ENCODE data around the gene DNTTIP2.

DNA sequence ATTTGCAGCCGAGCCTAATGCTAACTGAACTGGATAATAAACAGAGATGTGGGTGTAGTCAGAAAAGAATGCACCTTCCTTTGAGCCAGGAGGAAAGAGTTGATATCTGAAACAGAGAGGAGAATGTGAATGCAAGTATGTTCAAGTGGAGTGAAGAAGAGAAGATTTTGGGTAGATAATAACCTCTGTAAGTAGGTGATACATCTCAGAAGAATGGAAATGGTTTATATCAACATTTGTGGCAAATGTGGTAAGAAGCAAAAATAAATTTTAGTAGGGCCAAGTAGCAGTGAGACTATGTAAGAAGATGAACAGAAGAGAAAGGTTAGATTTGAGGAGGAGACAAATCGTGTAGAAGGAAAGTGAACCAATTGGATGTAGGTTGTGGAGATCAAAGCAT lies 1.7 kb upstream of the DNTTIP2 start:
- no peak for TF ChIP-seq EZH2 (IDR thresholded peaks at IDR 0.05; ENCODE audit: insufficient read depth, low read length)
- TF ChIP-seq, protein P1, sequence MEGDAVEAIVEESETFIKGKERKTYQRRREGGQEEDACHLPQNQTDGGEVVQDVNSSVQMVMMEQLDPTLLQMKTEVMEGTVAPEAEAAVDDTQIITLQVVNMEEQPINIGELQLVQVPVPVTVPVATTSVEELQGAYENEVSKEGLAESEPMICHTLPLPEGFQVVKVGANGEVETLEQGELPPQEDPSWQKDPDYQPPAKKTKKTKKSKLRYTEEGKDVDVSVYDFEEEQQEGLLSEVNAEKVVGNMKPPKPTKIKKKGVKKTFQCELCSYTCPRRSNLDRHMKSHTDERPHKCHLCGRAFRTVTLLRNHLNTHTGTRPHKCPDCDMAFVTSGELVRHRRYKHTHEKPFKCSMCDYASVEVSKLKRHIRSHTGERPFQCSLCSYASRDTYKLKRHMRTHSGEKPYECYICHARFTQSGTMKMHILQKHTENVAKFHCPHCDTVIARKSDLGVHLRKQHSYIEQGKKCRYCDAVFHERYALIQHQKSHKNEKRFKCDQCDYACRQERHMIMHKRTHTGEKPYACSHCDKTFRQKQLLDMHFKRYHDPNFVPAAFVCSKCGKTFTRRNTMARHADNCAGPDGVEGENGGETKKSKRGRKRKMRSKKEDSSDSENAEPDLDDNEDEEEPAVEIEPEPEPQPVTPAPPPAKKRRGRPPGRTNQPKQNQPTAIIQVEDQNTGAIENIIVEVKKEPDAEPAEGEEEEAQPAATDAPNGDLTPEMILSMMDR (IDR thresholded peaks at IDR 0.05; ENCODE audit: insufficient read depth, low read depth, low read length) = no peak
